Mammary epithelial cell (primary cell): Measurements from ENCODE around the gene GJC2.

Experiments
- EZH2 ChIP-seq: IDR thresholded peaks from 2 replicates; pipeline ENCODE4 v1.6.1; 2012; ENCODE audit warnings: low read length, inconsistent platforms, borderline replicate concordance
- TF ChIP-seq, protein P1 (sequence below), 2 donors: IDR thresholded peaks in 1 of 2; conservative IDR thresholded peaks in 1 of 2; 2 replicates each; pipeline ENCODE4 v1.5.1; 2011 to 2012; ENCODE audit warnings: inconsistent platforms in 2 of 2, low read length in 2 of 2, mild to moderate bottlenecking in 2 of 2, control low read depth in 1 of 2, low read depth in 1 of 2; ENCODE audit not compliant: insufficient read depth in 1 of 2; ENCODE audit errors: extremely low read depth in 1 of 2

GRCh38 chr1:228139406-228139930 is 10.3 kb upstream of the GJC2 start:
- TF ChIP-seq, protein P1, sequence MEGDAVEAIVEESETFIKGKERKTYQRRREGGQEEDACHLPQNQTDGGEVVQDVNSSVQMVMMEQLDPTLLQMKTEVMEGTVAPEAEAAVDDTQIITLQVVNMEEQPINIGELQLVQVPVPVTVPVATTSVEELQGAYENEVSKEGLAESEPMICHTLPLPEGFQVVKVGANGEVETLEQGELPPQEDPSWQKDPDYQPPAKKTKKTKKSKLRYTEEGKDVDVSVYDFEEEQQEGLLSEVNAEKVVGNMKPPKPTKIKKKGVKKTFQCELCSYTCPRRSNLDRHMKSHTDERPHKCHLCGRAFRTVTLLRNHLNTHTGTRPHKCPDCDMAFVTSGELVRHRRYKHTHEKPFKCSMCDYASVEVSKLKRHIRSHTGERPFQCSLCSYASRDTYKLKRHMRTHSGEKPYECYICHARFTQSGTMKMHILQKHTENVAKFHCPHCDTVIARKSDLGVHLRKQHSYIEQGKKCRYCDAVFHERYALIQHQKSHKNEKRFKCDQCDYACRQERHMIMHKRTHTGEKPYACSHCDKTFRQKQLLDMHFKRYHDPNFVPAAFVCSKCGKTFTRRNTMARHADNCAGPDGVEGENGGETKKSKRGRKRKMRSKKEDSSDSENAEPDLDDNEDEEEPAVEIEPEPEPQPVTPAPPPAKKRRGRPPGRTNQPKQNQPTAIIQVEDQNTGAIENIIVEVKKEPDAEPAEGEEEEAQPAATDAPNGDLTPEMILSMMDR (conservative IDR thresholded peaks at IDR 0.05 in 1 of 2, IDR thresholded peaks at IDR 0.05 in 1 of 2; ENCODE audit: extremely low read depth in 1 of 2, insufficient read depth in 1 of 2, low read depth in 1 of 2, low read length in 2 of 2): no peak
- TF ChIP-seq EZH2: no peak
